Measurements from ENCODE around the gene CIB1. TPM values are rescaled to one million over a fixed set of nuclear protein-coding genes. Genes with fewer than 3 reads are reported as not detected.

The CIB1 gene
- total RNA-seq, 1 donor from 2014 or later, result 42.7 TPM

DNA sequence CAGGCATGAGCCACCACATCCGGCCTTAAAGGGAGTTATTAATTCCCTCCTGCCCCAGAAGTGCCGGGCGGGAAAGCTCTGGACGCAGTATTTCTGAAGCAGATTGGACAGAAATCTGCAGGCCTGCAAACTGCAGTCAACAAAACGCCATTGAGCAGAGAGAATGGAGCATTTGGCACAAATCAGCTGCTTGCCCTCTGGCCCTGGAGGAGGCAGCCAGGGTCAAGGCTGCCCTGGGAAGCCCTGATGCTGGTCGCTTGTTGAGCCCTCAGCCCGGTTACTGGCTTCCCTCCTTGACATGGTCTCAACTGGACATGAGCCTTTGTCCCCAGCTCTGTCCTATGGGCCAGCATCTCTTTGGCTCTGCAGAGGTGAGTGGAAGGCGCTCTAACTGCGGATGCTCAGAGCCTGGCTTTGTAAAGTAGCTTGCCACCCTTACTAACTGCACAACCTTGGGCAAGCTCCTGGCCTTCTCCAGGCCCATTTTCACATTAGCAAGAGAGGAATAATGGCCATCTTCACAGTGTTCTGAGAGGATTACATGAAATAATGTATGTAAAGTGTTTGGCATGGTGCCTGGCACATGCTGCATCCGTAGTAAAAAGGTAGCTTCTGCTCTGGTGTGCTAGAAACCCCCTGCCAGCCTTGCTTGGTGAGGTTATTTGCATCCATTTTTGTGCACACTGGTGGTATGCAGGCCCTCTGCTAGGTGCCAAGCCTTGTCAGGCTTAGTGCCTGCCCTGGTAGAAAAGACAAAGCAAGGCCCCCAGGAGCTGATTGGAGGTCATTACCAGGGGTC is 28.5 kb downstream of the CIB1 start:
- DNase-seq (ENCODE audit: extremely low spot score in 2 of 2), result no peak
- Histone ChIP-seq H3K36me3 (no peaks in the 10 kb centered on the region), H3K27me3 (no peaks in the 10 kb centered on the region), H3K9me3 (no peaks in the 10 kb centered on the region), H3K4me3 (no peak overlapping the region), H3K27ac (no peak overlapping the region), H3K4me1 (peaks cover 72% of the 10 kb centered on the region)
- intact Hi-C loops (cut with DNase I), result no loop called here
- TF ChIP-seq POLR2A (IDR thresholded peaks at IDR 0.05) (no peak), POLR2AphosphoS5 (IDR thresholded peaks at IDR 0.05; ENCODE audit: insufficient read depth in 1 of 2, low read depth in 1 of 2) (no peak)
- TF ChIP-seq, protein P1, sequence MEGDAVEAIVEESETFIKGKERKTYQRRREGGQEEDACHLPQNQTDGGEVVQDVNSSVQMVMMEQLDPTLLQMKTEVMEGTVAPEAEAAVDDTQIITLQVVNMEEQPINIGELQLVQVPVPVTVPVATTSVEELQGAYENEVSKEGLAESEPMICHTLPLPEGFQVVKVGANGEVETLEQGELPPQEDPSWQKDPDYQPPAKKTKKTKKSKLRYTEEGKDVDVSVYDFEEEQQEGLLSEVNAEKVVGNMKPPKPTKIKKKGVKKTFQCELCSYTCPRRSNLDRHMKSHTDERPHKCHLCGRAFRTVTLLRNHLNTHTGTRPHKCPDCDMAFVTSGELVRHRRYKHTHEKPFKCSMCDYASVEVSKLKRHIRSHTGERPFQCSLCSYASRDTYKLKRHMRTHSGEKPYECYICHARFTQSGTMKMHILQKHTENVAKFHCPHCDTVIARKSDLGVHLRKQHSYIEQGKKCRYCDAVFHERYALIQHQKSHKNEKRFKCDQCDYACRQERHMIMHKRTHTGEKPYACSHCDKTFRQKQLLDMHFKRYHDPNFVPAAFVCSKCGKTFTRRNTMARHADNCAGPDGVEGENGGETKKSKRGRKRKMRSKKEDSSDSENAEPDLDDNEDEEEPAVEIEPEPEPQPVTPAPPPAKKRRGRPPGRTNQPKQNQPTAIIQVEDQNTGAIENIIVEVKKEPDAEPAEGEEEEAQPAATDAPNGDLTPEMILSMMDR (IDR thresholded peaks at IDR 0.05), result no peak

DNA sequence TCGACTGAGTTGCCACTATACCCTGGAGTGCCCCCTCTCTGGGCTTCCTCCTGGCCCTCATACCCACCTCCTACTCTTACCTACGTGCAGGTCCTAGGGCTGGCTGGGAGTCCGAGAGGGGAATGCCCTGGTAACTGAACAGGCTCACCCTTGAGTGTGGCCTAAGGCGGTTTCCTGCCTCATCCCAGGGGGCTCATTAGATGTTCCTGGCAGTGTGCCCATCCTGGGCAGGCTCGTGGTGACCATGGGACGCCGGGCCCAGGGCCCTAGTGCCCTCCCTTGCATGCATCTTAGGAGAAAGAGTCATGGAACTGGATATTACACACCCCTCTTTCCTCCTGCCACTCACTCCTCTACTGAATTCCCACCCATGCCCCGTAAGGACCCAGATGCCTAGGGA is 29.8 kb downstream of the CIB1 start:
- Histone ChIP-seq H3K36me3 (no peaks in the 10 kb centered on the region), H3K9me3 (no peaks in the 10 kb centered on the region), H3K4me1 (peaks cover 65% of the 10 kb centered on the region), H3K27ac (peak overlapping the region; percentile 86), H3K27me3 (no peaks in the 10 kb centered on the region), H3K4me3 (peak overlapping the region; percentile 4 to 89)
- TF ChIP-seq, protein P1 (IDR thresholded peaks at IDR 0.05), result no peak
- TF ChIP-seq POLR2AphosphoS5 (IDR thresholded peaks at IDR 0.05; ENCODE audit: insufficient read depth in 1 of 2, low read depth in 1 of 2) (peak in 1 of 2 donors; percentile 51), POLR2A (IDR thresholded peaks at IDR 0.05) (no peak)
- no peak for DNase-seq (ENCODE audit: extremely low spot score in 2 of 2)
- intact Hi-C loops (cut with DNase I), result no loop called here

DNA sequence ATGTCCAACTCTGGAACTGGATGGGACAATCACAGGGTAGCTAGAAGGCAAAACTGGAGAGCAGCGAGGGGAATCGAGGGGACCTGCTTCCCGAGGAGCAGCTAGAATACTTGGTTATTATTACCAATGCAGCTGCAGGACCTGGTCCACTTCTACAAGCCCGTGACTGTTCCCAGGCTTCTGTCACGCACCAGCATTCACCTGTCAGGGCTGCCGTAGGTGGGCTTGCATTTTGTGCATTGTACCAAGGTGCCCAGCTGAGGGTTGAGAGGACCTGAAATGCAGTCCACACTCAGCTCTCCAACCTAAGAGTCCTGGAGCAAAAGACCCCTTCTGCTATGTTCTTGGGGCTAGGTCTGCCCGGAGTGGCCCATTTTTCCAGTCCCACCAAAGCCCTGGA is 30.3 kb downstream of the CIB1 start:
- intact Hi-C loops (cut with DNase I), result no loop called here
- peak overlapping the region; percentile 4 to 89 for H3K4me3 ChIP-seq
- no peaks in the 10 kb centered on the region for H3K9me3 ChIP-seq
- TF ChIP-seq, protein P1 (IDR thresholded peaks at IDR 0.05), result no peak
- TF ChIP-seq POLR2AphosphoS5 (IDR thresholded peaks at IDR 0.05; ENCODE audit: insufficient read depth in 1 of 2, low read depth in 1 of 2) (no peak), POLR2A (IDR thresholded peaks at IDR 0.05) (no peak)
- DNase-seq (ENCODE audit: extremely low spot score in 2 of 2), result no peak
- peaks cover 65% of the 10 kb centered on the region for H3K4me1 ChIP-seq
- H3K27ac ChIP-seq, result peak overlapping the region; percentile 86
- H3K36me3 ChIP-seq, result no peaks in the 10 kb centered on the region
- no peaks in the 10 kb centered on the region for H3K27me3 ChIP-seq

DNA sequence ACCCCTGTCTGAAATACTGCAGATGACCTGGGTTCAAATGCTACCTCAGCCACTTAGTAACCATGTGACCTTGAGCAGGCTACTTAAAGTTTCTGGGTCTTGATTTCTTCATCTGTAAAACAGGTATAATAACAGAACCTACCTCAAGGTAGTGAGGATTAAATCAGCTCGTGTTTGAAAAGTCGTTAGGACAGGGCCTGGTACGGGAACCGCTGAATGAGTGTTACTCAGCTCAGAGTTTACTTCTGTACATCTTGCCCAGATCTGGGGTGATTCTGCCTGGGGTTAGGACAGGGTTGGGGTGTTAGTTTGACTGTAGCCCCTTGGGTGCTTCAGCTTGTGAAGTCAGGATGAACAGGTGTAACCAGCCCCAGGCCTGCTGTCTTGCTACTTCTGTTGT is 30.8 kb downstream of the CIB1 start:
- Histone ChIP-seq H3K36me3 (no peaks in the 10 kb centered on the region), H3K27me3 (no peaks in the 10 kb centered on the region), H3K4me3 (peak overlapping the region; percentile 89 to 90), H3K9me3 (no peaks in the 10 kb centered on the region), H3K27ac (peak overlapping the region; percentile 86), H3K4me1 (peaks cover 65% of the 10 kb centered on the region)
- intact Hi-C loops (cut with DNase I), result no loop called here
- DNase-seq (ENCODE audit: extremely low spot score in 2 of 2), result no peak
- TF ChIP-seq, protein P1 (IDR thresholded peaks at IDR 0.05), result no peak
- TF ChIP-seq POLR2A (IDR thresholded peaks at IDR 0.05), result no peak
- no peak for TF ChIP-seq POLR2AphosphoS5 (IDR thresholded peaks at IDR 0.05; ENCODE audit: insufficient read depth in 1 of 2, low read depth in 1 of 2)

DNA sequence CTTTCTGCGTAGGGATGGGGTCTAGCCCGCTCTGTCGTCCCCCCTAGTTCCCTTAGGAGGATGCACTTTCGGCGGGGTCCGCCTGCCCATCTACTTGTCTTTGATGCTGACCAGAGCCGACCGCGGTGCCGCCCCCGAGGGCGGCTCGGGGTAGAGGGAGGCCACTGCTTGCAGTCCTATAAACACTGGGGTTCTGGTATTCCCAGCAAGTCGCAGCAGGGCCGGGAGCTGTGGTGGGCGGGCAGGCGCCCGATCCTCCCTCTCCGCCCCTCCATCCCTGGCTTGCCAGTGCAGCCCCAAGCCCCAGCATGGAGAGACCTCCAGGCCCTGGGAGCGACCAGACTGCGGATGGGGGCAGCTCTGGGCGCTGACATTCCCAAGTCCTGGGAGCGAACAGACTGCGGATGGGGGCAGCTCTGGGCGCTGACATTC is 31.8 kb downstream of the CIB1 start:
- DNase-seq (ENCODE audit: extremely low spot score in 2 of 2), result no peak
- peak overlapping the region; percentile 89 to 90 for H3K4me3 ChIP-seq
- H3K27ac ChIP-seq, result peak overlapping the region; percentile 86
- TF ChIP-seq POLR2A (IDR thresholded peaks at IDR 0.05) (no peak), POLR2AphosphoS5 (IDR thresholded peaks at IDR 0.05; ENCODE audit: insufficient read depth in 1 of 2, low read depth in 1 of 2) (no peak)
- TF ChIP-seq, protein P1 (IDR thresholded peaks at IDR 0.05), result no peak
- no peaks in the 10 kb centered on the region for H3K27me3 ChIP-seq
- no peaks in the 10 kb centered on the region for H3K36me3 ChIP-seq
- H3K4me1 ChIP-seq, result peaks cover 65% of the 10 kb centered on the region
- intact Hi-C loops (cut with DNase I), result no loop called here
- H3K9me3 ChIP-seq, result no peaks in the 10 kb centered on the region

Data from vagina (tissue), 2 donors.